ENCODE measurements around the gene ADAMTS3.
A peak's percentile ranks its signal among the peaks of the same experiment; 100 is the strongest.

The ADAMTS3 gene

DNA sequence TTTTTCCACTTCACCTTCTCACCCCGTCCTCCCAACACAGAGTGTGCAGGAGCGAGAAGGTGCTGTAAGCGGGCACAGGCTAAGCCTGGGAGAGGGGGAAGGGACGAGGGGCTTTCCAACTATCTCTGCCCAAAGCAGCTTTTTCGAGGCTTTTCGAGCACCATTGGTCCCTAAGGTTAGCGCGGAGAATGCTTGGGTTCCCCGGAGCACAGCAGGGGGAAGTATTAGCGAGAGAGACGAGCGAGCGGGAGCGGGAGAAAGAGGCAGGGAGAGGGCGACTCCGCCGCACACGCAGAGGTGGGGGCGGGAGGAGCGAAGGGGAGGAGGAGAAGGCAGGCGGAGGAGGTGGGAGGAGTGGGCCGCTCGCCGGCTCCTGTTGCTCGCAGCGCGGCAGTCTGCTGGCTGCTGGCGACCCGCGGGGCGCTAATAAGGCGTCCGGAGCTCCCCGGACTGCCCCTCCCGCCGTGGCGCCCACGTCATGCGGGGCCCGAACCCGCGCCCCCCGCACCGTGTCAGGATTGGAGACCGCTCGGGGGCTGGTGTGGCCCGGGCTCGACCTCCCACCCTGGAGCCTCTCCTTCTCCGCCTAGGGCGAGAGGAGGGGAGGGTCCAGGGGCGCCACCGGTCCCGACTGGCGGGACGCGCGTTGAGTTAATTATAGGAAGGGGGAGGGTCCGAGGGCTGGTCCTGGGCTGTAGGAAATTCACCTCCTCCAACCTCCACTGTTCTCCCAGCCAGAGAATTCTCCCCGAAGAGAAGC, at the start of gene ADAMTS3:
Gene ADAMTS3 (minus strand): TSS at position 263 of the 760 bp plus-strand sequence. CDS start 459 bp downstream, outside the sequence.
- peak; percentile 17 for DNase-seq

- no peak for DNase-seq
These were observed 44.9 kb upstream of the ADAMTS3 start for GRCh38 chr4:72613959-72614358.

GRCh38 chr4:72606751-72607150, 37.7 kb upstream of the ADAMTS3 start:
- no peak for DNase-seq

GRCh38 chr4:72604324-72604723, 35.3 kb upstream of the ADAMTS3 start:
- no peak for DNase-seq

DNA sequence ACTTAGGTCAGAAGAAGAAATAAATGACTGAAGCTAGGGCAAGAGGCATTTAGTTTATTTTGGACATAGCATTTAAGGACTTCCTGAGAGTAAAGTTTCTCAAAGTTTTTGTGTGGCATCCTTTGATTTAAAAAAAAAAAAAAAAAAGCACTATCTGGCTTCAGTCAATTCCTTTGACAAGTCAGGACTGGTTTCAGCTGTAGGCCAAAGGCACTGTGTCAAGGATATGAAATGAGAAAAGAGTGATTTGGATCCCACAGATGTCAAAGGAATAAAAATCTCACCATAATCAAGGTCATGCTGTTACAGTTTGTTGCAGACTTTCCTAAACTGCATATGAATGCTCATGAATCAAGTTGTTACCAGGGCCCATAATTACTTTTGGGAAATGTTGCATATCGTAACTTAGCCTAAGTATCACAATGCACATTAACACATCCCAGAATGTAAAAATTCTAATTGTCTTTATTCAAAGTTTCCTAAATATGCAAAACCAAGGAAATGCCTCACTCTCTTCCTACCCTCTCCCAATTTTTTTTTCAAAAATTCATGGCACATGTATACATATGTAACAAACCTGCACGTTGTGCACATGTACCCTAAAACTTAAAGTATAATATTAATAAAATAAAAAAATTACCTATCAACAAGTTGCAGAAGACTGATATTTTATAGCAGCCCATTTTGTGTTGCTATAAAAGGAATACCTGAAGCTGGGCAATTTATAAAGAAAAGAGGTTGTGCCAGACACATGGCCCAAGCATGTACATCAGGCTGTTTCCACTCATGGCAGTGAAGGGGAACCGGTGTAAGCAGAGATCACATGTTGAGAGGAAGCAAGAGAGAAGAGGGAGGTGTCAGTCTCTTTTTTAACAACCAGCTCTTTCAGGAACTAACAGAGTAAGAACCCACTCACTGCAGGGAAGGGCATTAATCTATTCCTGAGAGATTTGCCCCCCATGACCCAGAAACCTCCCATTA, 33.7 kb upstream of the ADAMTS3 start:
- DNase-seq: no peak

DNA sequence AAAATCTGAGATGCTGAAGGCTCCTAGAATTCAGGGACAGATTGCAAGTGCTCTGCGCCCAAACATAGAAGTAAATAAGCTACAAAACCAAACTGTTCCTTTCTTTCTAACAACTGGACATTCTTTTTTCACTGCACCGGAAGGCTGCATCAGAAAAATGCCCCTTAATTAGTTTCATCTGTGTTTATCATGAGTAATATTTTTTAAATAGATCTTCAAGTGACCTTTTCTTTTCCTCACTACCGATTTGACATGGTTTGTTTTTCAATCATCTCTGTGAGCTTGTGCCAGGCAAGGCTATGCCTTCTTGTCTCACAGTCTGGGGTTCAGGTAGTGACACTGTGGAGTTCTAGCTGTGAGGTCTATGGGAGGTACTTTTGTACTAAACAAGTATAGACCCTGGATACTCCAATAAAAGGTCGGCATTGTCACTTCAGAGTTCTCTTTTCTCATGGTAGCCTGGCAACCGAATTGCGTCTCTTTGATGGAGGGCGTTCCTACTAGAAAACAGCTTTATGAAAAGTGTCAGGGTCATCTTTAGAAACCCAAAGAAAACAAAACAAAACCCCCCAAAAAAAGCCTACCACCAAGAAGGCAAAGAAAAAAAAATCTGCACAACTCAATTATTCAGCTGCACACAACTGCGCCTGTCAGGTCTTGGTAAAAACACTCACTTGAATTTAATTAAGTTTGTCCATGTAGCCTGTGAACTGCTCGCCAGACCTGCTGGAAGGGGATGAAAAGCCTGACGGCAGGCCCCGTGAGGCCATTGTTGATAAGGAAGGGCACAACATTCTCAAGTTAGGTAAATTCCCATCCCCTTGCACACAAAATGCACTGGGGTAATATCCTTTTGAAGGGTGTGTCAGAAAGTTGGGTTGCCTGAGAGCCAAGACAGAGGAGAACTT, 22.8 kb upstream of the ADAMTS3 start:
- DNase-seq: no peak

DNA sequence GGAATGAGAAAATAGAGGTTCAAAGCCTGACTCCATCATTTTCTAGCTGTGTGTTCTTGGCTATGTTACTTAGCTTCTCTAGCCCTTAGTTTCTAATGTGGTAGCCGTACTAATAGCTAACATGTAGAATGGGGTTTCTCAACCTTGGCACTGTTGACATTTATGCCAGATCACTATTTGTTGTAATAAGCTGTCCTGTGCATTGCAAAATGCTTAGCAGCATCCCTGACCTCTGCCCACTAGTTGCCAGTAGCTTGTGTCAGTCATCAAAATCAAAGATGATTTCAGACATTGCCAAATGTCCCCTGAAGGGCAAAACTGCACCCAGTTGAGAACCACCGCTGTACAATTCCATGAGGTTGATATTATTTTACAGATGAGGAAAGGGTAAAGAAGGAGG, 18.3 kb upstream of the ADAMTS3 start:
- no peak for DNase-seq

- no peak for DNase-seq
These were observed 13.8 kb upstream of the ADAMTS3 start for GRCh38 chr4:72582853-72583252.

DNA sequence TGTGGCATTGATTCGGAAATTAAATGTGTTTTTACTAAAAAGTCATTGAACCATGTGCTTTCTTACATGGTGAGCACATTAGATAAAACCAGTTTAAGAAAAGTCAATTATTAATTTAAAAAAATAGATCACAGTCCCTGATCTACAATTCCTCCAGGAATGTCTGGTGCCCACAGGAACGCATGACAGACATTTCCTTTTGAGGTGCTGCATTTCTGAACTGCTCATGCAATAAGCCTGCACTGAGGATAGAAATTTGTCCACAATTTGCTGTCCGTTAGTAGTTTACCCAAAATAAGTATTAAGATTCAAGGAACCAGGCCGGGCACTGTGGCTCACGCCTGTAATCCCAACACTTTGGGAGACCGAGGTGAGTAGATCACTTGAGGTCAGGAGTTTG, 8.2 kb upstream of the ADAMTS3 start:
- DNase-seq: no peak

- no peak for DNase-seq
These were observed 2.3 kb upstream of the ADAMTS3 start for GRCh38 chr4:72571337-72571736.

GRCh38 chr4:72569719-72570235, 756 bp upstream of the ADAMTS3 start:
- no peak for DNase-seq

- DNase-seq: no peak
These were observed 973 bp downstream of the ADAMTS3 start for GRCh38 chr4:72567821-72568675.

DNA sequence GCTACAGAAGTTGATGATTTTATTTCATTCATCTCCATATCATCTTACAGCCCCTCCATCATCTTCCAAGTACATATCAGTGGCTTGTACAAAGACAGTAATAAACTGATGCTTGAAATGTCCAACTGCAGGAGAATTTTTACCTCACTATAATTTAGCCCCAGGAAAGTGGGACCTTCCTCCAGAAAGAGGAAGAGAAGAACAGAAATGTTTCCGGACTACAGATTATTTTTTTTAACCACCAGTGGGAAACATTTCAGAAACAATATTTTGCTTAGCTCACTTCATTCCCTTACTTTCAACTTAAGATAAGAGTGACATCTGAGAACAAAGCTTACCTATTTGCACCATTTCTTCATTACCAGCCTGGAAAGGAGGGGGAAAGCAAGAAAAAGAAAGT, 2.0 kb downstream of the ADAMTS3 start:
- no peak for DNase-seq

DNA sequence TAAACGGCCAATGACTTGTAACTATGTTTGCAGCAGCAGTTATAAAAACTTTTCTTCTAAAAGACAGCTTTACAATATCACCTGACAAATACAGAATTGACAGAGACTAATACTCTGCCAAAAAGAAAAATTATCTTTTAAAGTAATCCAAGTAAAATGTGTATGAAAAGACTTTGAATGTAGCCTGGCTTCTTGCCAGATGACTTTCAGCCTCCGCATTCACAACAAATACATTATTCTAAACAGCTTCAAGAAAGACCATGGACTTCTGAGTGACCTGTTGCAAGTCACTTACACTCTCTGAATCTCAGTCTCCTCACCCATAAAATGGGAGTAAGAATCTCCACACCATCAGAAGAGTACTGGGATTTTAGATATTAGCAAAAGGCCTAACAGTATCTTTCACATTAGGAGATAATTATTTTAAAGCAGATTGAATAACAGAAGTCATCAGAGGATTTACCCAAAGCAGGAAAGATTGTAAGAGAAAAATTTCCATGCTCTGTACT, 2.5 kb downstream of the ADAMTS3 start:
- DNase-seq: no peak

- no peak for DNase-seq
These were observed 4.2 kb downstream of the ADAMTS3 start for GRCh38 chr4:72564789-72565188.

- no peak for DNase-seq
These were observed 4.8 kb downstream of the ADAMTS3 start for GRCh38 chr4:72564184-72564583.

DNA sequence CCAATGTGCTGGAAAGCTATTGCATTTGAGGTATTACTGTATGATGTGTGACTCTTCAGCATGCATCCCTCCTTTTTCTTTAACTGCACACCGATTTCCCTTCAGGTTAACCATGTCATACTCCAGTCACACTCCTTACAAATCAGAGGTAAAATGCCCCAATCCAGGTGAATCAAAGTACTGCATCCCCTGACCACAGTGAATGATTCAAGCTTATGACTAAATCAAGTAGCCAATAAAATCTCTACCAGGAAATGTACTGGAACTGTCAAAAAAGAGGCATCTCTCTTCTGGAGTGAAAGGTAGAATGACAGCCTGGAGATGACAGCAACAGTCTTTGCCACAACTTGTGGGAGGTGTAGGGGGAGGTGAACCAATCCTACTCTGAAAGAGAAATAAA, 10.4 kb downstream of the ADAMTS3 start:
- DNase-seq: no peak

- DNase-seq: no peak
These were observed 12.0 kb downstream of the ADAMTS3 start for GRCh38 chr4:72557021-72557420.

DNA sequence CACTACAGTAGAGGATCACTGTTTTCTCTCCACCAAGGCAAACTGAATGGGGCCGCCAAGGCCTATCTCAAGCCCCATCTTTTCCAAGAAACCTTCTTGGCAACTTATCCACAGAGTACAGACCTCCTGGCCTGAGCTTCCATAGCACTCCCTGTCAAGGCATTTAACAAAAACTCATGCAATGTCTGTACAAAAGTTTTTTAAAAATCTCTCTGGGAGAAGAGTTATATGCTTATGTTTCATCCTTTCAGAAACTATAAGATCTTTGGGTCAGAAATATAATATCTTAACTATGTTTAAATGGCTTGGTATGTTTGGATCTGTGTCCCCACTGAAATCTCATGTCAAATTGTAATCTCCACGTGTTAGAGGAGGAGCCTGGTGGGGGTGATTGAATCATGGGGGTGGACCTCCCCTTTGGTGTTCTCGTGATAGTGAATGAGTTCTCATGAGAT, 13.6 kb downstream of the ADAMTS3 start:
- no peak for DNase-seq

GRCh38 chr4:72553540-72554337, 15.3 kb downstream of the ADAMTS3 start:
- no peak for DNase-seq
